IMR-90 (cell line): ENCODE data around the gene SS18L1. TPM values are rescaled to one million over a fixed set of nuclear protein-coding genes. Genes with fewer than 3 reads are reported as not detected.

Experiments
- ATAC-seq: fragments of 200-7000 bp; cut with Tn5 transposase; 2 replicates; pipeline ENCODE4 v1.9.1; 2020; ENCODE audit warnings: low read depth, mild to moderate bottlenecking, moderate library complexity
- BruUV-seq: library from RNA; stranded (reverse); fragments of 400-500 nt; replicated peaks from 2 replicates; lab custom pipeline; 2021; lab: Mats Ljungman, UMichigan
- CTCF ChIA-PET: fragments of 300-600 bp; formaldehyde crosslinking; extraction: SDS; loops from one replicate; lab custom pipeline; 2021; ENCODE audit warnings: antibody characterized with exemption; lab: Yijun Ruan, JAX
- POLR2A ChIA-PET: fragments of 300-600 bp; sonication (Branson Sonifier 250); formaldehyde crosslinking; loops from one replicate; lab custom pipeline; 2022; ENCODE audit warnings: antibody characterized with exemption; ENCODE audit not compliant: unreplicated experiment; lab: Charles Lee
- DNase-seq: peaks from one replicate; pipeline ENCODE4 v3.0.0; 2013
- H2AFZ ChIP-seq: replicated peaks from 2 replicates; pipeline ENCODE3; 2013; ENCODE audit warnings: low read length, mild to moderate bottlenecking; ENCODE audit not compliant: poor library complexity
- H2AK5ac ChIP-seq: 2 replicates; pipeline ENCODE4 v1.6.1; 2013; ENCODE audit warnings: low read depth, low read length, inconsistent platforms
- H2AK9ac ChIP-seq: replicated peaks from 2 replicates; pipeline ENCODE3; 2013; ENCODE audit warnings: mild to moderate bottlenecking, low read depth, low read length, moderate library complexity; ENCODE audit not compliant: poor library complexity
- H2BK120ac ChIP-seq: 2 replicates; pipeline ENCODE4 v1.6.1; 2013; ENCODE audit warnings: low read depth, low read length, inconsistent platforms
- H2BK15ac ChIP-seq: 3 replicates; pipeline ENCODE4 v1.6.1; 2013; ENCODE audit warnings: low read depth, low read length, inconsistent platforms
- H2BK20ac ChIP-seq: 2 replicates; pipeline ENCODE4 v1.6.1; 2013; ENCODE audit warnings: low read depth, mild to moderate bottlenecking, inconsistent platforms, low read length, moderate library complexity
- H2BK5ac ChIP-seq: 2 replicates; pipeline ENCODE4 v1.6.1; 2013; ENCODE audit warnings: mild to moderate bottlenecking, low read depth, low read length, inconsistent platforms; ENCODE audit not compliant: poor library complexity, severe bottlenecking
- H3K14ac ChIP-seq: replicated peaks from 2 replicates; pipeline ENCODE4 v1.6.1; 2013; ENCODE audit warnings: low read depth, low read length, inconsistent platforms
- H3K18ac ChIP-seq: 2 replicates; pipeline ENCODE4 v1.6.1; 2013; ENCODE audit warnings: low read depth, low read length, control low read depth
- H3K23ac ChIP-seq: 2 replicates; pipeline ENCODE4 v1.6.1; 2013; ENCODE audit warnings: low read depth, low read length, inconsistent platforms
- H3K27ac ChIP-seq: 2 replicates; pipeline ENCODE4 v1.5.1; 2013; ENCODE audit warnings: mild to moderate bottlenecking, control low read depth, low read length; ENCODE audit not compliant: insufficient read depth
- H3K27me3 ChIP-seq: 2 replicates; pipeline ENCODE4 v1.6.1; 2013; ENCODE audit warnings: low read length; ENCODE audit not compliant: control insufficient read depth, insufficient read depth
- H3K36me3 ChIP-seq: 2 replicates; pipeline ENCODE4 v1.6.1; 2013; ENCODE audit warnings: low read length, mixed read lengths; ENCODE audit not compliant: control insufficient read depth, insufficient read depth
- H3K4ac ChIP-seq: 2 replicates; pipeline ENCODE4 v1.6.1; 2013; ENCODE audit warnings: low read depth, low read length, inconsistent platforms
- H3K4me1 ChIP-seq: 2 replicates; pipeline ENCODE4 v1.6.1; 2013; ENCODE audit warnings: low read length, mixed read lengths; ENCODE audit not compliant: control insufficient read depth, insufficient read depth
- H3K4me2 ChIP-seq: 2 replicates; pipeline ENCODE4 v1.6.1; 2013; ENCODE audit warnings: low read depth, mild to moderate bottlenecking, control low read depth, low read length, moderate library complexity
- H3K4me3 ChIP-seq: 2 replicates; pipeline ENCODE4 v1.5.1; 2013; ENCODE audit warnings: low read depth, mild to moderate bottlenecking, control low read depth, low read length, moderate library complexity; ENCODE audit not compliant: insufficient read depth
- H3K56ac ChIP-seq: 2 replicates; pipeline ENCODE4 v1.6.1; 2013; ENCODE audit warnings: low read length, inconsistent platforms; ENCODE audit not compliant: insufficient read depth; ENCODE audit errors: extremely low read depth
- H3K79me1 ChIP-seq, 2 experiments: 2 replicates each; pipeline ENCODE4 v1.6.1; 2013; ENCODE audit warnings: low read length in 2 of 2, inconsistent platforms in 1 of 2, low read depth in 1 of 2
- H3K9ac ChIP-seq: 2 replicates; pipeline ENCODE4 v1.6.1; 2013; ENCODE audit warnings: low read depth, low read length, control low read depth
- H3K9me1 ChIP-seq: 2 replicates; pipeline ENCODE4 v1.6.1; 2013; ENCODE audit warnings: low read length, inconsistent platforms; ENCODE audit not compliant: insufficient read depth
- H3K9me3 ChIP-seq: 2 replicates; pipeline ENCODE4 v1.6.1; 2013; ENCODE audit warnings: low read length; ENCODE audit not compliant: control insufficient read depth, insufficient read depth
- H4K20me1 ChIP-seq: 2 replicates; pipeline ENCODE4 v1.6.1; 2013; ENCODE audit warnings: low read length, inconsistent platforms; ENCODE audit not compliant: insufficient read depth
- H4K5ac ChIP-seq: 2 replicates; pipeline ENCODE4 v1.6.1; 2013; ENCODE audit warnings: mild to moderate bottlenecking, low read depth, low read length, control low read depth
- H4K8ac ChIP-seq, 2 experiments: 2 replicates each; pipeline ENCODE4 v1.6.1; 2013; ENCODE audit warnings: low read depth in 2 of 2, low read length in 2 of 2, control low read depth in 1 of 2, inconsistent platforms in 1 of 2
- H4K91ac ChIP-seq: 2 replicates; pipeline ENCODE4 v1.6.1; 2013; ENCODE audit warnings: low read depth, low read length, inconsistent platforms; ENCODE audit not compliant: insufficient read depth
- BHLHE40 ChIP-seq: fragments of 150-350 bp; IDR thresholded peaks from 2 replicates; pipeline ENCODE4 v1.6.1; 2016; ENCODE audit warnings: mild to moderate bottlenecking, low read depth, low read length
- CEBPB ChIP-seq: IDR thresholded peaks from 2 replicates; pipeline ENCODE4 v1.6.1; 2012; ENCODE audit warnings: low read depth, low read length, improper control_type of control experiment
- MAZ ChIP-seq: IDR thresholded peaks from 2 replicates; pipeline ENCODE4 v1.6.1; 2012; ENCODE audit warnings: low read depth, mild to moderate bottlenecking, low read length, improper control_type of control experiment, moderate library complexity, borderline replicate concordance
- MXI1 ChIP-seq: IDR thresholded peaks from 2 replicates; pipeline ENCODE4 v1.6.1; 2012; ENCODE audit warnings: low read depth, mild to moderate bottlenecking, low read length, moderate library complexity, borderline replicate concordance
- RAD21 ChIP-seq: IDR thresholded peaks from 2 replicates; pipeline ENCODE4 v1.6.1; 2012; ENCODE audit warnings: low read length, improper control_type of control experiment
- RFX5 ChIP-seq: IDR thresholded peaks from 2 replicates; pipeline ENCODE4 v1.8.0; 2012; ENCODE audit warnings: low read depth, mild to moderate bottlenecking, low read length, moderate library complexity
- WGBS, 2 experiments: methylation state at CpG; one replicate each; pipeline versions ENCODE4 v1.1.5 to v1.1.7; 2013; ENCODE audit warnings: missing lambda C conversion rate in 2 of 2; ENCODE audit not compliant: insufficient read length in 1 of 2; ENCODE audit errors: extremely low coverage in 2 of 2; 5-methylcytosine and 5-hydroxymethylcytosine counted together
- dilution Hi-C: fragments of 300-500 bp; cut with HindIII; formaldehyde crosslinking; loops from one replicate; pipeline ENCODE4 v1.14.3; 2018; ENCODE audit warnings: low sequenced_read_pairs; ENCODE audit not compliant: unreplicated experiment
- in situ Hi-C: fragments of 300-500 bp; cut with MboI; formaldehyde crosslinking; loops from 3 replicates; pipeline ENCODE4 v1.14.3; 2019; ENCODE audit warnings: low sequenced_read_pairs, inconsistent platforms, mixed read lengths
- intact Hi-C: fragments of 100-400 bp; cut with micrococcal nuclease; formaldehyde crosslinking; loops from 2 replicates; pipeline ENCODE4 v1.10.0; 2022
- polyA plus RNA-seq, 3 experiments: library from polyadenylated mRNA; depleted of rRNA; stranded (reverse); fragments of >200 nt; gene quantifications; 2 replicates each; pipeline ENCODE4 v1.2.3, GENCODE V29; 2012; ENCODE audit warnings: low replicate concordance in 1 of 3
- total RNA-seq: library from RNA; depleted of rRNA; stranded (reverse); fragments of >200 nt; gene quantifications from 2 replicates; pipeline ENCODE4 v1.2.3, GENCODE V29; 2012
- TF ChIP-seq, protein P1 (sequence below): conservative IDR thresholded peaks from 2 replicates; pipeline ENCODE4 v1.5.1; 2012; ENCODE audit warnings: mild to moderate bottlenecking, low read depth, low read length, improper control_type of control experiment

The SS18L1 gene
- total and polyA plus RNA-seq, 2 of the 4 experiments (the other 2 are of a cell fraction): 8.1 to 12.2 TPM

DNA sequence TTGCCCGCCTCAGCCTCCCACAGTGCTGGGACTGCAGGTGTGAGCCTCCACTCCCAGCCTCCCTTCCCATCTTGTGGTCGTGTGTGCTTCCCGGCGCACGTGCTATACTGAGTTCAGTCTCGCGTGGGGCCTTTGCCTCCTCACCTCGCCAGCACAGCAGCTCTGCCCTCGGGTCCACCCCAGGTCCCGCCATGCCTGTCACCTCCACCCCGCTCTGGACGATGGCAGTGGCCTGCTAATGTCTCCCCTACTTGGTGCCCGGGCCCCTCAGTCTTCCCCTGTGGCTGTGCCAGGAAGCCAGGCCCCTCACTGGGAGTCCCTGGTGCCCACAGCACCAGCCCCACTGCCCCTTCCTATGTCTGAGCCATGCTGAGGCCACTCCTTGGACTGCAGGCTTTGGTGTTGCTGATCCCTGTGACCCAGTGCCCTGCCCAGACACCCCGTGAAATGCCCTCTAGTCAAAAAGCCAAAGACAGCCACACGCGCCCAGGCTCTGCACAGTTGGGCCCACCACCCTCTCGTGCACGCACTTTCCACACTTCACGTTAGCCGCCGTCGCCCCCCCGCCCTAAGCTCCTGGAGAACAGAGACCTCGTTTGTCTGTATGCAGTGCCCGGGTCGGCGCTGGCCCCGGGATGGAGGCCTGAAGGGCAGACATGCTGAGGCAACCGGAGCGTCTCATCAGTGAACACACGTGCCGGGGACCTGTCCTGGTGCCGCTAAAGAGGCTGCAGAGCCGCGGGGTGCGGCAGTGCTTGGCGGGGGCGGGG lies 62.2 kb downstream of the SS18L1 start:
- ChIA-PET POLR2A (no interaction called here), CTCF (no interaction called here)
- peaks cover 4% of the 10 kb centered on the region; the same call in 1 of the 2 replicates for H4K20me1 ChIP-seq
- H3K27me3 ChIP-seq: peaks cover 2% of the 10 kb centered on the region; the same call in 1 of the 2 replicates
- H3K4me3 ChIP-seq: no peak overlapping the region
- TF ChIP-seq BHLHE40 (no peak), MXI1 (no peak), RFX5 (no peak), RAD21 (no peak), CEBPB (no peak), MAZ (no peak)
- TF ChIP-seq, protein P1, sequence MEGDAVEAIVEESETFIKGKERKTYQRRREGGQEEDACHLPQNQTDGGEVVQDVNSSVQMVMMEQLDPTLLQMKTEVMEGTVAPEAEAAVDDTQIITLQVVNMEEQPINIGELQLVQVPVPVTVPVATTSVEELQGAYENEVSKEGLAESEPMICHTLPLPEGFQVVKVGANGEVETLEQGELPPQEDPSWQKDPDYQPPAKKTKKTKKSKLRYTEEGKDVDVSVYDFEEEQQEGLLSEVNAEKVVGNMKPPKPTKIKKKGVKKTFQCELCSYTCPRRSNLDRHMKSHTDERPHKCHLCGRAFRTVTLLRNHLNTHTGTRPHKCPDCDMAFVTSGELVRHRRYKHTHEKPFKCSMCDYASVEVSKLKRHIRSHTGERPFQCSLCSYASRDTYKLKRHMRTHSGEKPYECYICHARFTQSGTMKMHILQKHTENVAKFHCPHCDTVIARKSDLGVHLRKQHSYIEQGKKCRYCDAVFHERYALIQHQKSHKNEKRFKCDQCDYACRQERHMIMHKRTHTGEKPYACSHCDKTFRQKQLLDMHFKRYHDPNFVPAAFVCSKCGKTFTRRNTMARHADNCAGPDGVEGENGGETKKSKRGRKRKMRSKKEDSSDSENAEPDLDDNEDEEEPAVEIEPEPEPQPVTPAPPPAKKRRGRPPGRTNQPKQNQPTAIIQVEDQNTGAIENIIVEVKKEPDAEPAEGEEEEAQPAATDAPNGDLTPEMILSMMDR: no peak
- H3K56ac ChIP-seq: no peak overlapping the region
- H3K27ac ChIP-seq: no peak overlapping the region
- no peak overlapping the region for H2AFZ ChIP-seq
- no peaks in the 10 kb centered on the region for H3K4me1 ChIP-seq
- H2BK120ac ChIP-seq: no peak overlapping the region
- H4K91ac ChIP-seq: no peak overlapping the region
- H4K8ac ChIP-seq: no peak overlapping the region
- ATAC-seq (no peak), DNase-seq (no peak)
- H3K36me3 ChIP-seq: peaks cover 18% of the 10 kb centered on the region; the same call in 1 of the 2 replicates
- no peak overlapping the region for H3K18ac ChIP-seq
- 93% methylated on average over 34 of the region's 38 CpGs; no CpG with 5 or more reads in 1 of the 2 experiments for WGBS, 2 experiments
- no peaks in the 10 kb centered on the region for H3K9me1 ChIP-seq
- BruUV-seq: no TSS peak
- intact Hi-C loops: no loop called here
- H2BK5ac ChIP-seq: no peak overlapping the region
- no peak overlapping the region for H2BK20ac ChIP-seq
- no peaks in the 10 kb centered on the region for H3K9me3 ChIP-seq
- dilution Hi-C loops: no loop called here
- no peak overlapping the region for H3K23ac ChIP-seq
- no peak overlapping the region for H3K14ac ChIP-seq
- H3K79me1 ChIP-seq: no peaks in the 10 kb centered on the region; a peak in 2 of 4 replicates
- no peak overlapping the region for H4K5ac ChIP-seq
- H2BK15ac ChIP-seq: no peak overlapping the region
- H2AK5ac ChIP-seq: no peak overlapping the region
- H3K4me2 ChIP-seq: no peak overlapping the region
- no peak overlapping the region for H2AK9ac ChIP-seq
- in situ Hi-C loops: no loop called here
- H3K4ac ChIP-seq: no peak overlapping the region
- no peak overlapping the region for H3K9ac ChIP-seq
